Osteocyte (in vitro differentiated cells): ENCODE results near the gene TRAK1. TPM values are rescaled to one million over a fixed set of nuclear protein-coding genes. Genes with fewer than 3 reads are reported as not detected.

Source experiments
- DNase-seq: peaks from one replicate; pipeline ENCODE4 v3.0.0; 2021; ENCODE audit warnings: mixed read lengths; ENCODE audit not compliant: unreplicated experiment; ENCODE audit errors: extremely low spot score
- H3K27ac Mint-ChIP-seq: one replicate; pipeline ENCODE4 v1.8.0; 2021; ENCODE audit warnings: mild to moderate bottlenecking, mixed read lengths; ENCODE audit not compliant: unreplicated experiment
- H3K27me3 Mint-ChIP-seq: one replicate; pipeline ENCODE4 v1.8.0; 2021; ENCODE audit warnings: mixed read lengths; ENCODE audit not compliant: unreplicated experiment
- H3K36me3 Mint-ChIP-seq: one replicate; pipeline ENCODE4 v1.8.0; 2021; ENCODE audit warnings: mixed read lengths; ENCODE audit not compliant: unreplicated experiment
- H3K4me1 Mint-ChIP-seq: one replicate; pipeline ENCODE4 v1.8.0; 2021; ENCODE audit warnings: mixed read lengths; ENCODE audit not compliant: unreplicated experiment
- H3K4me3 Mint-ChIP-seq: one replicate; pipeline ENCODE4 v1.8.0; 2021; ENCODE audit warnings: mild to moderate bottlenecking, moderate library complexity, mixed read lengths; ENCODE audit not compliant: unreplicated experiment
- H3K9me3 Mint-ChIP-seq: one replicate; pipeline ENCODE4 v1.8.0; 2021; ENCODE audit warnings: mixed read lengths; ENCODE audit not compliant: unreplicated experiment
- CTCF ChIP-seq: fragments of 200-600 bp; sonication (generic); IDR thresholded peaks from 2 replicates; pipeline ENCODE4 v1.5.0; 2021; ENCODE audit warnings: antibody characterized with exemption, mild to moderate bottlenecking, moderate library complexity
- total RNA-seq: library from RNA; stranded (reverse); gene quantifications from 2 replicates; pipeline ENCODE4 v1.2.1, GENCODE V29; 2021

Gene TRAK1
- total RNA-seq, 1 donor from 2014 or later = 30.7 TPM

DNA sequence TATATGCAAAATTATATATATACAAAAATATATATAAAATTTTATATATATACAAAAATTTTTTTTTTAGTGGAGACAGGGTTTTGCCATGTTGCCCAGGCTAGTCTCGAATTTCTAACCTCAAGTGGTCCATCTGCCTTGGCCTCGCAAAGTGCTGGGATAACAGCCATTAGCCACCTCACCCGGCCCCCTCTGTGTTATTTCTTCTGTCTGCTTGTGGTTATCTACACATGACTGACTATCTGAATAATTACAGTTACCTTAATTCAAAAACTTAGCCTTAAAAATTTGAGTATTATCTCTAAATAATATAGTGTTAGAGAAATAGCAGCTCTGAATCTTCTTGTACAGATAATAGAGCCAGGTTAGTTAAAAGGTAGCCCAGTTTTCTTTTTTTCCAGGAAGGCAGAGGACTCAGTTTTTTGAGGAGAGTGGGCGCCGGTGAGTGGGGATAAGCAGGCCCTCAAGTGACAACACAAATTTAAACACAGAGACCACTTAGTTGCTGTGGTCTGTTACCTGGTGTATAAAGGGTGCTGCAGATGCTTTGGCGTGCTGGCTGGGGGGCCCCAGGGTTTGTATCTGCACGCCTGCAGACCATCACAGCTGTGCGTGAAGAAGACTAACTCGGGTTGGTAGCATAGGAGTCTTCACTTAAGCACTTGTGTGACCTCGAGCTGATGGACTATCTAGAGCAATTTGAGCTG, 83.7 kb downstream of the TRAK1 start:
- Mint-ChIP-seq H3K27ac (no peak overlapping the region), H3K4me3 (no peak overlapping the region), H3K36me3 (no peaks in the 10 kb centered on the region), H3K4me1 (peaks cover 12% of the 10 kb centered on the region), H3K9me3 (no peaks in the 10 kb centered on the region), H3K27me3 (no peaks in the 10 kb centered on the region)
- TF ChIP-seq CTCF = no peak
- DNase-seq = no peak

DNA sequence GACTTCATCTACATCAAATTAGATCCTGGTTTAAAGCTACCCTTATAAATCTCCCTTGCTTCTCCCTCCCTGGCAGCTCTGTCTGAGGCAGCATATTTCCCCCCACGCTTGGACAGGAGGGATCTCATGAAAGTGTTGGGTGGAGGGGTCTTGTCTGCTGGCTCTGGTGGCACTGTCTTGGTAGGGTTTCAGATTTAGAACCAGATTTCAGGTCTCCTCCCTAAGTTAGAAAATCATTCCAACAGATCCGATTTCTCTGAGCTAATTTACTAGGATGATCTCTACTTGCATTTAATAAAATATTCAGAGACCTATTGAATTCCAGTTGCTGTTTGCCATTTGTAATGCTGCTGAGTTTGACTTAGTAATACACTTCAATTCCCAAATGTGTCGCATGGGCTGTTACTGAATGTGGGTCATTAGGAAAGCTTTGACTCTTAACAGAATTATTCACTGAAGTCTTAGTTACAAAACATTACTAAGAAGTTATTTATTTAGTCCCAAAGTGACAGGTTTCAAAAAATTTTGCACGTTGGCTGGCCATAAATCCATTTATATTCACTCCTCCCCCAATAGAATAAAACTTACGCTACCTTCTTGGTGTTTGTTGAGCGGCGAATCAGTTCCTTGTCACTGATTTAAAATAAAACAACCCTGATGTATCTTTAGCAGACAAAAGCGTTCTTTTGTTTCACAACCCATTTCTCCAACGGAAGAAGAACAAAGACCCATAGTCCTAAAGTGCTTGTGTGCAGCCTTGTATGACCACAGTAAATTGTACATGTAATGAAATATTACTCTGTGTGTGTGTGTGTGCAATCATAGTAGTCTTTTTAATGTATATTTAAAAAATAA, 84.5 kb downstream of the TRAK1 start:
- Mint-ChIP-seq H3K27ac (no peak overlapping the region), H3K4me1 (peaks cover 13% of the 10 kb centered on the region), H3K36me3 (no peaks in the 10 kb centered on the region), H3K4me3 (no peak overlapping the region), H3K9me3 (no peaks in the 10 kb centered on the region), H3K27me3 (no peaks in the 10 kb centered on the region)
- DNase-seq = no peak
- no peak for TF ChIP-seq CTCF

GRCh38 chr3:42176242-42177034, 85.3 kb downstream of the TRAK1 start:
- no peak overlapping the region for H3K27ac Mint-ChIP-seq

GRCh38 chr3:42177068-42177800, 86.1 kb downstream of the TRAK1 start:
- DNase-seq = no peak

More at GRCh38 chr3:42176242-42177034, 85.3 kb downstream of the TRAK1 start:
- H3K4me3 Mint-ChIP-seq = no peak overlapping the region
- DNase-seq = no peak
- peaks cover 13% of the 10 kb centered on the region for H3K4me1 Mint-ChIP-seq
- H3K36me3 Mint-ChIP-seq = no peaks in the 10 kb centered on the region
- TF ChIP-seq CTCF = no peak
- H3K9me3 Mint-ChIP-seq = no peaks in the 10 kb centered on the region
- no peaks in the 10 kb centered on the region for H3K27me3 Mint-ChIP-seq

More at GRCh38 chr3:42177068-42177800, 86.1 kb downstream of the TRAK1 start:
- H3K4me1 Mint-ChIP-seq = peaks cover 11% of the 10 kb centered on the region
- no peaks in the 10 kb centered on the region for H3K27me3 Mint-ChIP-seq
- H3K27ac Mint-ChIP-seq = no peak overlapping the region
- H3K9me3 Mint-ChIP-seq = no peaks in the 10 kb centered on the region
- no peak for TF ChIP-seq CTCF
- H3K36me3 Mint-ChIP-seq = no peaks in the 10 kb centered on the region
- H3K4me3 Mint-ChIP-seq = no peak overlapping the region
